Liver (tissue), 9 donors: ENCODE data around the gene DCUN1D2. TPM values are rescaled to one million over a fixed set of nuclear protein-coding genes. Genes with fewer than 3 reads are reported as not detected.

Source experiments
- DNase-seq: peaks from one replicate; pipeline ENCODE4 v3.0.0-alpha.2; 2017; ENCODE audit warnings: low spot score
- H3K27ac ChIP-seq, 2 donors: one replicate each; pipeline ENCODE4 v1.7.0; 2013; ENCODE audit warnings: inconsistent platforms in 2 of 2, low read length in 2 of 2, control low read depth in 1 of 2, low read depth in 1 of 2, mild to moderate bottlenecking in 1 of 2
- H3K27me3 ChIP-seq, 4 donors: one replicate each; pipeline versions ENCODE4 v1.6.1 to v1.7.0; 2013; ENCODE audit warnings: low read length in 3 of 4, inconsistent platforms in 1 of 4, mild to moderate bottlenecking in 1 of 4, moderate library complexity in 1 of 4; ENCODE audit not compliant: control insufficient read depth in 4 of 4, insufficient read depth in 4 of 4
- H3K36me3 ChIP-seq, 4 donors: one replicate each; pipeline versions ENCODE4 v1.6.1 to v1.7.0; 2013; ENCODE audit warnings: low read length in 3 of 4, mild to moderate bottlenecking in 3 of 4, low read depth in 1 of 4, moderate library complexity in 1 of 4; ENCODE audit not compliant: control insufficient read depth in 4 of 4, insufficient read depth in 3 of 4
- H3K4me1 ChIP-seq, 4 donors: one replicate each; pipeline versions ENCODE4 v1.6.1 to v1.7.0; 2013; ENCODE audit warnings: low read length in 3 of 4, mild to moderate bottlenecking in 3 of 4, moderate library complexity in 1 of 4; ENCODE audit not compliant: control insufficient read depth in 4 of 4, insufficient read depth in 4 of 4
- H3K4me3 ChIP-seq, 3 donors: one replicate each; pipeline versions ENCODE4 v1.6.1 to v1.7.0; 2013; ENCODE audit warnings: low read length in 3 of 3, control low read depth in 1 of 3, low read depth in 1 of 3, mild to moderate bottlenecking in 1 of 3
- H3K9ac ChIP-seq, 2 donors: one replicate each; pipeline ENCODE4 v1.7.0; 2013; ENCODE audit warnings: low read length in 2 of 2, mild to moderate bottlenecking in 2 of 2, moderate library complexity in 2 of 2, control low read depth in 1 of 2, low read depth in 1 of 2
- H3K9me3 ChIP-seq, 4 donors: one replicate each; pipeline versions ENCODE4 v1.6.1 to v1.7.0; 2013; ENCODE audit warnings: low read length in 3 of 4; ENCODE audit not compliant: control insufficient read depth in 4 of 4
- ATF3 ChIP-seq: IDR thresholded peaks from 2 replicates; pipeline ENCODE4 v1.6.1; 2016; ENCODE audit warnings: antibody characterized with exemption
- CTCF ChIP-seq: fragments of 150-350 bp; IDR thresholded peaks from 2 replicates; pipeline ENCODE4 v1.5.1; 2017; ENCODE audit warnings: improper control_type of control experiment, low read depth, low read length; ENCODE audit not compliant: missing input control
- EGR1 ChIP-seq, 2 donors: IDR thresholded peaks; 2 replicates each; pipeline ENCODE4 v1.6.1; 2016 to 2018; ENCODE audit warnings: antibody characterized with exemption in 2 of 2, low read depth in 2 of 2
- FOXA1 ChIP-seq: IDR thresholded peaks from 2 replicates; pipeline ENCODE4 v1.6.1; 2016; ENCODE audit warnings: antibody characterized with exemption
- GABPA ChIP-seq, 2 donors: IDR thresholded peaks in 1 of 2; conservative IDR thresholded peaks in 1 of 2; 2 replicates each; pipeline ENCODE4 v1.6.1; 2016; ENCODE audit warnings: antibody characterized with exemption in 2 of 2, mild to moderate bottlenecking in 1 of 2, moderate library complexity in 1 of 2
- HNF4A ChIP-seq, 2 donors: conservative IDR thresholded peaks; 2 replicates each; pipeline ENCODE4 v1.6.1; 2016; ENCODE audit warnings: antibody characterized with exemption in 2 of 2, mild to moderate bottlenecking in 2 of 2
- HNF4G ChIP-seq: IDR thresholded peaks from 2 replicates; pipeline ENCODE4 v1.6.1; 2016; ENCODE audit warnings: antibody characterized with exemption
- JUND ChIP-seq, 2 donors: IDR thresholded peaks; 2 replicates each; pipeline ENCODE4 v1.6.1; 2016; ENCODE audit warnings: antibody characterized with exemption in 2 of 2
- MAX ChIP-seq: IDR thresholded peaks from 2 replicates; pipeline ENCODE4 v1.6.1; 2016; ENCODE audit warnings: antibody characterized with exemption
- NR2F2 ChIP-seq: IDR thresholded peaks from 2 replicates; pipeline ENCODE4 v1.6.1; 2016; ENCODE audit warnings: antibody characterized with exemption
- RAD21 ChIP-seq, 2 donors: IDR thresholded peaks; 2 replicates each; pipeline ENCODE4 v1.6.1; 2016; ENCODE audit warnings: antibody characterized with exemption in 2 of 2, mild to moderate bottlenecking in 2 of 2
- REST ChIP-seq: IDR thresholded peaks from 2 replicates; pipeline ENCODE4 v1.6.1; 2016; ENCODE audit warnings: antibody characterized with exemption, mild to moderate bottlenecking
- RXRA ChIP-seq, 2 donors: IDR thresholded peaks; 2 replicates each; pipeline ENCODE4 v1.6.1; 2017 to 2018; ENCODE audit warnings: antibody characterized with exemption in 2 of 2, mild to moderate bottlenecking in 1 of 2
- TAF1 ChIP-seq: conservative IDR thresholded peaks from 2 replicates; pipeline ENCODE4 v1.6.1; 2016; ENCODE audit warnings: antibody characterized with exemption, mild to moderate bottlenecking
- YY1 ChIP-seq: IDR thresholded peaks from 2 replicates; pipeline ENCODE4 v1.6.1; 2016; ENCODE audit warnings: antibody characterized with exemption, mild to moderate bottlenecking
- WGBS: extraction: QIAGEN DNeasy Blood & Tissue Kit; methylation state at CpG from one replicate; pipeline ENCODE4 v1.1.7; 2013; 5-methylcytosine and 5-hydroxymethylcytosine counted together
- polyA plus RNA-seq, 2 donors: library from polyadenylated mRNA; stranded (reverse) in 1 of 2; unstranded in 1 of 2; fragments of 200-250 nt in 1 of 2; fragments of >200 nt in 1 of 2; fragmentation: Nextera tagmentation in 1 of 2; extraction: Ambion mirVana in 1 of 2; gene quantifications; one replicate each; pipeline versions ENCODE4 v1.2.1 to v1.2.3, GENCODE V29; 2013 to 2015
- total RNA-seq, 2 donors: library from RNA; depleted of rRNA; stranded (reverse); fragments of >200 nt; gene quantifications; one replicate each; pipeline ENCODE4 v1.2.3, GENCODE V29; 2014
- donor health status: healthy.
- donor health status: healthy.
- donor health status: healthy.
- donor health status: healthy.
- donor health status: healthy.

DCUN1D2 gene
- total and polyA plus RNA-seq, 4 donors = 4.0 to 13.1 (median 5.5) TPM

- DNase-seq = no peak
- WGBS = 89% methylated on average over 13 of the region's 13 CpGs
- Histone ChIP-seq H3K27me3 (no peaks in the 10 kb centered on the region), H3K27ac (no peak overlapping the region), H3K4me1 (no peaks in the 10 kb centered on the region), H3K36me3 (peaks cover 0 to 13% (median 3%) of the 10 kb centered on the region in 4 donors), H3K4me3 (no peak overlapping the region), H3K9ac (no peak overlapping the region), H3K9me3 (no peaks in the 10 kb centered on the region)
- TF ChIP-seq JUND (IDR thresholded peaks at IDR 0.05) (no peak), MAX (no peak), REST (no peak), YY1 (no peak), HNF4A (conservative IDR thresholded peaks at IDR 0.05) (no peak), NR2F2 (no peak), CTCF (no peak), HNF4G (no peak)
Measured at GRCh38 chr13:113535381-113535781, 44.9 kb upstream of the DCUN1D2 start.

GRCh38 chr13:113534236-113534860, 43.8 kb upstream of the DCUN1D2 start:
- H3K27me3 ChIP-seq = no peaks in the 10 kb centered on the region
- DNase-seq = no peak
- no peak overlapping the region for H3K27ac ChIP-seq
- peaks cover 0 to 9% (median 1%) of the 10 kb centered on the region in 4 donors for H3K36me3 ChIP-seq
- TF ChIP-seq RAD21 (IDR thresholded peaks at IDR 0.05) (no peak), MAX (no peak)
- no peak overlapping the region for H3K4me3 ChIP-seq
- 94% methylated on average over 12 of the region's 12 CpGs for WGBS
- H3K9me3 ChIP-seq = no peaks in the 10 kb centered on the region
- H3K4me1 ChIP-seq = no peaks in the 10 kb centered on the region
- H3K9ac ChIP-seq = no peak overlapping the region

DNA sequence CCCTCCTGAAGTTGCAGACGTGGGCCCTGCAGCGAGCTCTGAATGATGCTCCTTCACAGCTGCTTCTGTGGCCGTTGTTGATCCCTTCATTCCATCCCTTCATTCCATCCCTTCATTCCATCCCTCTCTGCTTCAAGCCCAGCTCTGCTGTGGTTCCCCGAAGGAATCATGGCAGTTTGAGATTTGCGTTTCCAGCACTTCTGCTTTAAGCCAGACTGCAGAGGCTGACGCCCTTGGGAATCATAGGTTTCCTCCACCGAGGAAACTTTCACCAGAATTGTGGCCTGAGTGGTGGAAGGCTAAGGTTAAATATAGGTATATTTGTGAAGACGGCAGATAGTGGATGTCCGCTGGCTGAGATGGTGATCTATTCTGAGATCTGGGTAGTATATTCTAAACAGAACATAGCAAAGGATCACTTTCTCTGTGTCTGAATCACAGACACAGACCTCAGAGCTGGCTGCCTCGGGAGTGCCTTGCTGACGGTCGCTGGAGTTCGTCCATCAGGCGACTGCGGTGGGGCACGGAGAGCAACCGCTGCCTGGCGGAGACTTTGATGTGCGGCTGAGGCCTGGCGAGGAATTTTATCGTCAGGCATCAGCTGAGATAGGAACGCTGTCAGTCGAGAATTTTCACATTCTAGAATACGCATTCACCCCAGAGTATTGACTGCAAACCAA, 42.8 kb upstream of the DCUN1D2 start:
- no peak overlapping the region for H3K4me3 ChIP-seq
- H3K27ac ChIP-seq = no peak overlapping the region
- no peaks in the 10 kb centered on the region for H3K4me1 ChIP-seq
- H3K36me3 ChIP-seq = peaks cover 0 to 15% (median 1%) of the 10 kb centered on the region in 4 donors
- no peaks in the 10 kb centered on the region for H3K9me3 ChIP-seq
- no peak for DNase-seq
- no peak overlapping the region for H3K9ac ChIP-seq
- WGBS = 93% methylated on average over 24 of the region's 24 CpGs
- H3K27me3 ChIP-seq = no peaks in the 10 kb centered on the region
- TF ChIP-seq GABPA (IDR thresholded peaks at IDR 0.05 in 1 of 2, conservative IDR thresholded peaks at IDR 0.05 in 1 of 2) (no peak), REST (no peak), FOXA1 (no peak), TAF1 (no peak), ATF3 (no peak), EGR1 (IDR thresholded peaks at IDR 0.05; ENCODE audit: low read depth in 2 of 2) (no peak), RXRA (IDR thresholded peaks at IDR 0.05) (no peak), YY1 (no peak)
